Activated naive CD8-positive, alpha-beta T cell treated with anti-CD3 and anti-CD28 coated beads, Interleukin-2, amount 50 U/mL, for 16 hours (primary cell): ENCODE measurements around the gene CYBRD1.
"Not testable (repeated sequence)": the region's sequence is repeated elsewhere in the genome, so short reads cannot be mapped to it uniquely, and the experiment has no call there.

Source experiments
- DNase-seq: peaks from one replicate; pipeline ENCODE4 v3.0.0-alpha.2; 2020; ENCODE audit warnings: low read depth, low spot score

The CYBRD1 gene

GRCh38 chr2:171515672-171516298 is 6.5 kb upstream of the CYBRD1 start:
- no peak for DNase-seq

GRCh38 chr2:171516793-171517192 is 5.5 kb upstream of the CYBRD1 start:
- DNase-seq, result no peak

GRCh38 chr2:171520471-171520870 is 1.8 kb upstream of the CYBRD1 start:
- no peak for DNase-seq

GRCh38 chr2:171521361-171522051 is 768 bp upstream of the CYBRD1 start:
- DNase-seq, result no peak

GRCh38 chr2:171522788-171523087 is 464 bp downstream of the CYBRD1 start:
- no peak for DNase-seq

- no peak for DNase-seq
Measured at GRCh38 chr2:171523088-171524017, 1.1 kb downstream of the CYBRD1 start.

GRCh38 chr2:171524018-171524401 is 1.7 kb downstream of the CYBRD1 start:
- DNase-seq, result no peak

- DNase-seq, result no peak
Measured at GRCh38 chr2:171529914-171530313, 7.6 kb downstream of the CYBRD1 start.

GRCh38 chr2:171530378-171530777 is 8.1 kb downstream of the CYBRD1 start:
- no peak for DNase-seq

- not testable (repeated sequence) for DNase-seq
Measured at GRCh38 chr2:171530859-171531258, 8.6 kb downstream of the CYBRD1 start.

- no peak for DNase-seq
Measured at GRCh38 chr2:171531291-171531690, 9.0 kb downstream of the CYBRD1 start.

- no peak for DNase-seq
Measured at GRCh38 chr2:171531836-171532450, 9.7 kb downstream of the CYBRD1 start.

- no peak for DNase-seq
Measured at GRCh38 chr2:171533331-171533730, 11.1 kb downstream of the CYBRD1 start.

- not testable (repeated sequence) for DNase-seq
Measured at GRCh38 chr2:171535528-171535927, 13.3 kb downstream of the CYBRD1 start.

- DNase-seq, result no peak
Measured at GRCh38 chr2:171540437-171540836, 18.2 kb downstream of the CYBRD1 start.

- no peak for DNase-seq
Measured at GRCh38 chr2:171541202-171541887, 19.1 kb downstream of the CYBRD1 start.

- DNase-seq, result no peak
Measured at GRCh38 chr2:171545086-171545485, 22.8 kb downstream of the CYBRD1 start.

- DNase-seq, result no peak
Measured at GRCh38 chr2:171547256-171547655, 25.0 kb downstream of the CYBRD1 start.

GRCh38 chr2:171547720-171548119 is 25.4 kb downstream of the CYBRD1 start:
- no peak for DNase-seq

GRCh38 chr2:171550613-171551012 is 28.3 kb downstream of the CYBRD1 start:
- DNase-seq, result no peak

- DNase-seq, result no peak
Measured at GRCh38 chr2:171551836-171552235, 29.6 kb downstream of the CYBRD1 start.

- no peak for DNase-seq
Measured at GRCh38 chr2:171553236-171553635, 31.0 kb downstream of the CYBRD1 start.
